HCT116 (cell line): ENCODE data around the gene FAM240B. TPM values are rescaled to one million over a fixed set of nuclear protein-coding genes. Genes with fewer than 3 reads are reported as not detected.

ENCODE experiments used
- ATAC-seq: fragments of 200-7000 bp; cut with Tn5 transposase; 2 replicates; pipeline ENCODE4 v1.9.1; 2020; ENCODE audit warnings: mild to moderate bottlenecking, moderate library complexity
- BruUV-seq: library from RNA; stranded (reverse); fragments of 400-500 nt; replicated peaks from 2 replicates; lab custom pipeline; 2021; lab: Mats Ljungman, UMichigan
- CTCF ChIA-PET: fragments of 300-600 bp; sonication (Branson Sonifier 250); formaldehyde crosslinking; loops from one replicate; lab custom pipeline; 2021; ENCODE audit warnings: antibody characterized with exemption; lab: Charles Lee
- POLR2A ChIA-PET: fragments of 300-600, 350-600 bp; sonication (Branson Sonifier 250); formaldehyde crosslinking; loops from one replicate; lab custom pipeline; 2021; ENCODE audit warnings: antibody characterized with exemption; lab: Charles Lee
- RAD21 ChIA-PET, 2 experiments: fragments of 300-600 bp; sonication (Branson Sonifier 250); formaldehyde crosslinking; loops; one replicate each; lab custom pipeline; 2023; ENCODE audit warnings: low total read pairs in 2 of 2; ENCODE audit not compliant: uncharacterized antibody in 2 of 2, unreplicated experiment in 2 of 2, low non-redundant PET in 1 of 2; lab: Charles Lee
- DNase-seq: peaks from one replicate; pipeline ENCODE4 v3.0.0-alpha.2; 2010; ENCODE audit warnings: low read depth, low spot score
- H2AFZ ChIP-seq: fragments of 200-600 bp; shearing (Covaris generic), sonication (generic); 2 replicates; pipeline ENCODE4 v1.6.1; 2017; ENCODE audit warnings: low read depth, mixed run types, mixed read lengths, antibody characterized with exemption, low read length; ENCODE audit not compliant: poor library complexity, severe bottlenecking
- H3K27ac ChIP-seq: 2 replicates; pipeline ENCODE4 v1.5.1; 2012; ENCODE audit warnings: low read depth, low read length
- H3K27me3 ChIP-seq: fragments of 200-600 bp; sonication (generic); 2 replicates; pipeline ENCODE4 v1.6.1; 2016; ENCODE audit warnings: mixed run types, low read length, mixed read lengths; ENCODE audit not compliant: insufficient read depth
- H3K36me3 ChIP-seq, 2 experiments: fragments of 200-500 bp in 1 of 2; fragments of 200-600 bp in 1 of 2; sonication (Bioruptor generic) in 1 of 2; sonication (generic) in 1 of 2; 2 replicates each; pipeline versions ENCODE4 v1.5.1 to v1.6.1; 2014 to 2016; ENCODE audit warnings: low read length in 2 of 2, inconsistent platforms in 1 of 2, mixed read lengths in 1 of 2, mixed run types in 1 of 2; ENCODE audit not compliant: insufficient read depth in 2 of 2, control insufficient read depth in 1 of 2
- H3K4me1 ChIP-seq, 2 experiments: fragments of 200-600 bp in 1 of 2; sonication (generic) in 1 of 2; 2 replicates each; pipeline versions ENCODE4 v1.5.1 to v1.6.1; 2012 to 2017; ENCODE audit warnings: low read length in 2 of 2, inconsistent platforms in 1 of 2, mild to moderate bottlenecking in 1 of 2, mixed read lengths in 1 of 2, mixed run types in 1 of 2, moderate library complexity in 1 of 2; ENCODE audit not compliant: insufficient read depth in 2 of 2, control insufficient read depth in 1 of 2
- H3K4me2 ChIP-seq: fragments of 200-600 bp; sonication (generic); 2 replicates; pipeline ENCODE4 v1.6.1; 2017; ENCODE audit warnings: mixed run types, low read length, mixed read lengths
- H3K4me3 ChIP-seq, 2 experiments: fragments of 200-600 bp in 1 of 2; sonication (generic) in 1 of 2; replicated peaks in 1 of 2; 2 replicates each; pipeline ENCODE4 v1.5.1; 2011 to 2016; ENCODE audit warnings: low read length in 2 of 2, control low read depth in 1 of 2, low read depth in 1 of 2, mild to moderate bottlenecking in 1 of 2, mixed read lengths in 1 of 2, mixed run types in 1 of 2
- H3K79me2 ChIP-seq: fragments of 200-600 bp; sonication (generic); 2 replicates; pipeline ENCODE4 v1.6.1; 2017; ENCODE audit warnings: mild to moderate bottlenecking, mixed run types, low read length, moderate library complexity, mixed read lengths; ENCODE audit not compliant: insufficient read depth
- H3K9ac ChIP-seq: fragments of 200-600 bp; sonication (generic); 2 replicates; pipeline ENCODE4 v1.6.1; 2016; ENCODE audit warnings: low read length, mixed read lengths
- H3K9me2 ChIP-seq: fragments of 200-600 bp; sonication (generic), shearing (Covaris generic); 2 replicates; pipeline ENCODE4 v1.6.1; 2017; ENCODE audit warnings: mixed run types, mild to moderate bottlenecking, moderate library complexity; ENCODE audit not compliant: insufficient read depth
- H3K9me3 ChIP-seq, 2 experiments: fragments of 200-500 bp in 1 of 2; fragments of 200-600 bp in 1 of 2; sonication (Bioruptor generic) in 1 of 2; sonication (generic) in 1 of 2; 2 replicates each; pipeline ENCODE4 v1.6.1; 2014 to 2017; ENCODE audit warnings: low read length in 2 of 2, mixed read lengths in 2 of 2, inconsistent platforms in 1 of 2, low read depth in 1 of 2, mild to moderate bottlenecking in 1 of 2, mixed run types in 1 of 2, moderate library complexity in 1 of 2; ENCODE audit not compliant: control insufficient read depth in 1 of 2, insufficient read depth in 1 of 2
- H4K20me1 ChIP-seq: fragments of 200-600 bp; sonication (generic), shearing (Covaris generic); 2 replicates; pipeline ENCODE4 v1.6.1; 2017; ENCODE audit warnings: mixed run types, mild to moderate bottlenecking, moderate library complexity; ENCODE audit not compliant: insufficient read depth
- CBX3 ChIP-seq: IDR thresholded peaks from 2 replicates; pipeline ENCODE4 v1.6.1; 2012; ENCODE audit warnings: low read depth
- CEBPB ChIP-seq: IDR thresholded peaks from 2 replicates; pipeline ENCODE4 v1.6.1; 2012; ENCODE audit warnings: low read depth
- EGR1 ChIP-seq: IDR thresholded peaks from 2 replicates; pipeline ENCODE4 v1.6.1; 2012; ENCODE audit warnings: low read depth
- ELF1 ChIP-seq: IDR thresholded peaks from 2 replicates; pipeline ENCODE4 v1.6.1; 2012; ENCODE audit warnings: low read depth, borderline replicate concordance
- EZH2 ChIP-seq: fragments of 200-600 bp; sonication (generic); IDR thresholded peaks from 2 replicates; pipeline ENCODE4 v1.6.1; 2017; ENCODE audit warnings: antibody characterized with exemption, mixed run types
- SP1 ChIP-seq: IDR thresholded peaks from 2 replicates; pipeline ENCODE4 v1.6.1; 2012; ENCODE audit warnings: low read depth
- SRF ChIP-seq: IDR thresholded peaks from 2 replicates; pipeline ENCODE4 v1.6.1; 2012; ENCODE audit warnings: low read depth
- TCF7L2 ChIP-seq: IDR thresholded peaks from 2 replicates; pipeline ENCODE4 v1.7.0; 2011; ENCODE audit warnings: borderline replicate concordance, inconsistent platforms; ENCODE audit not compliant: insufficient read depth, insufficient read length; ENCODE audit errors: extremely low read depth
- YY1 ChIP-seq: IDR thresholded peaks from 2 replicates; pipeline ENCODE4 v1.6.1; 2011; ENCODE audit warnings: low read length, low read depth, moderate library complexity, mild to moderate bottlenecking; ENCODE audit not compliant: insufficient replicate concordance; ENCODE audit errors: extremely low read depth
- intact Hi-C: fragments of 100-400 bp; cut with micrococcal nuclease; formaldehyde crosslinking; loops from 2 replicates; pipeline ENCODE4 v1.10.0; 2022
- total RNA-seq: library from RNA; stranded (reverse); gene quantifications from one replicate; pipeline ENCODE4 v1.2.1, GENCODE V29; 2021; ENCODE audit not compliant: unreplicated experiment
- TF ChIP-seq, protein P1 (sequence below): IDR thresholded peaks from 2 replicates; pipeline ENCODE4 v1.6.1; 2012
- TF ChIP-seq, protein P2 (sequence below): IDR thresholded peaks from 2 replicates; pipeline ENCODE4 v1.6.1; 2011; ENCODE audit warnings: mild to moderate bottlenecking, low read length, moderate library complexity; ENCODE audit not compliant: insufficient replicate concordance; ENCODE audit errors: extremely low read depth
- TF ChIP-seq, protein P3 (sequence below): IDR thresholded peaks from 2 replicates; pipeline ENCODE4 v1.6.1; 2012; ENCODE audit warnings: low read depth
- TF ChIP-seq, protein P4 (sequence below): IDR thresholded peaks from 2 replicates; pipeline ENCODE4 v1.6.1; 2012

FAM240B gene
- total RNA-seq, 1 experiment from 2014 or later = not detected

DNA sequence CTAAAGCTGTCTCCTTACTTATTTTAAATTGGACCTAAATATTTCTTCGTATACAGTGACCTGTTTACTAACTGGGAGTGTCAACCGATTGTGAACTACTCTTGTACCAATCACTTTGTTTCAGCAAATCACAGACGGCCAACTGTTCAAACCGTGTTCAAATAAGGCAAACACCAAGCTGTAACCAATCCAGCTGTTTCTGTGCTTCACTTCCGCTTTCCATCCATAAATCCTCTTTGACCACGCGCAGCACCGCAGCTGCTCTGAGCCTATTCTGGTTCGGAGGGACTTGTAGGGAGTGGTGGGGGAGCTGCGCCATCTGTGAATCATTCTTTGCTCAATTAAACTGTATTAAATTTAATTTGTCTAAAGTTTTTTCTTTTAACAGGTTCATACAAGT is 4.8 kb upstream of the FAM240B start:
- ATAC-seq = no peak
- POLR2A ChIA-PET = no interaction called here

DNA sequence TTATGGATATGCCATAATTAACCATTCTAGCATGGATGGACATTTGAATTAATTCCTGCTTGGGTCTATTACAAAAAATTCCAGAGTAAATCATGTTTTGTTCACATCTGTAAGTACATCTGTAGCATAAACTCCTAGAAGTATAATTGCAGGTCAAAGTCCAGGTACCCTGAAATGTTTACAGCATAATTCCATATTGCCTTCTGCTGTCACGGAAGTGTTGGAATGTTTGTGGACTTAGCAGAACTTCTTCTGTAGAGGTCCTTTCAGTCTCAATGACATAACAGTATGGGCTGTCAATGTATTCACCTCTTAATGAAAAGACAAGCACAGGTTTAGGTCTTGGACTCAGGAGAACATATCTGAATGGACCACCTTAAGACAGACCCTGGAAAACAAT is 1.8 kb downstream of the FAM240B start:
- BruUV-seq = no TSS peak
- no peaks in the 10 kb centered on the region for H4K20me1 ChIP-seq
- no peak for TF ChIP-seq EGR1
- TF ChIP-seq, protein P1, sequence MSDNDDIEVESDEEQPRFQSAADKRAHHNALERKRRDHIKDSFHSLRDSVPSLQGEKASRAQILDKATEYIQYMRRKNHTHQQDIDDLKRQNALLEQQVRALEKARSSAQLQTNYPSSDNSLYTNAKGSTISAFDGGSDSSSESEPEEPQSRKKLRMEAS = no peak
- TF ChIP-seq SRF = no peak
- no peak for TF ChIP-seq CBX3
- no peak for TF ChIP-seq TCF7L2
- no peak for TF ChIP-seq YY1
- TF ChIP-seq, protein P2, sequence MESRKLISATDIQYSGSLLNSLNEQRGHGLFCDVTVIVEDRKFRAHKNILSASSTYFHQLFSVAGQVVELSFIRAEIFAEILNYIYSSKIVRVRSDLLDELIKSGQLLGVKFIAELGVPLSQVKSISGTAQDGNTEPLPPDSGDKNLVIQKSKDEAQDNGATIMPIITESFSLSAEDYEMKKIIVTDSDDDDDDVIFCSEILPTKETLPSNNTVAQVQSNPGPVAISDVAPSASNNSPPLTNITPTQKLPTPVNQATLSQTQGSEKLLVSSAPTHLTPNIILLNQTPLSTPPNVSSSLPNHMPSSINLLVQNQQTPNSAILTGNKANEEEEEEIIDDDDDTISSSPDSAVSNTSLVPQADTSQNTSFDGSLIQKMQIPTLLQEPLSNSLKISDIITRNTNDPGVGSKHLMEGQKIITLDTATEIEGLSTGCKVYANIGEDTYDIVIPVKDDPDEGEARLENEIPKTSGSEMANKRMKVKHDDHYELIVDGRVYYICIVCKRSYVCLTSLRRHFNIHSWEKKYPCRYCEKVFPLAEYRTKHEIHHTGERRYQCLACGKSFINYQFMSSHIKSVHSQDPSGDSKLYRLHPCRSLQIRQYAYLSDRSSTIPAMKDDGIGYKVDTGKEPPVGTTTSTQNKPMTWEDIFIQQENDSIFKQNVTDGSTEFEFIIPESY = no peak
- TF ChIP-seq, protein P3, sequence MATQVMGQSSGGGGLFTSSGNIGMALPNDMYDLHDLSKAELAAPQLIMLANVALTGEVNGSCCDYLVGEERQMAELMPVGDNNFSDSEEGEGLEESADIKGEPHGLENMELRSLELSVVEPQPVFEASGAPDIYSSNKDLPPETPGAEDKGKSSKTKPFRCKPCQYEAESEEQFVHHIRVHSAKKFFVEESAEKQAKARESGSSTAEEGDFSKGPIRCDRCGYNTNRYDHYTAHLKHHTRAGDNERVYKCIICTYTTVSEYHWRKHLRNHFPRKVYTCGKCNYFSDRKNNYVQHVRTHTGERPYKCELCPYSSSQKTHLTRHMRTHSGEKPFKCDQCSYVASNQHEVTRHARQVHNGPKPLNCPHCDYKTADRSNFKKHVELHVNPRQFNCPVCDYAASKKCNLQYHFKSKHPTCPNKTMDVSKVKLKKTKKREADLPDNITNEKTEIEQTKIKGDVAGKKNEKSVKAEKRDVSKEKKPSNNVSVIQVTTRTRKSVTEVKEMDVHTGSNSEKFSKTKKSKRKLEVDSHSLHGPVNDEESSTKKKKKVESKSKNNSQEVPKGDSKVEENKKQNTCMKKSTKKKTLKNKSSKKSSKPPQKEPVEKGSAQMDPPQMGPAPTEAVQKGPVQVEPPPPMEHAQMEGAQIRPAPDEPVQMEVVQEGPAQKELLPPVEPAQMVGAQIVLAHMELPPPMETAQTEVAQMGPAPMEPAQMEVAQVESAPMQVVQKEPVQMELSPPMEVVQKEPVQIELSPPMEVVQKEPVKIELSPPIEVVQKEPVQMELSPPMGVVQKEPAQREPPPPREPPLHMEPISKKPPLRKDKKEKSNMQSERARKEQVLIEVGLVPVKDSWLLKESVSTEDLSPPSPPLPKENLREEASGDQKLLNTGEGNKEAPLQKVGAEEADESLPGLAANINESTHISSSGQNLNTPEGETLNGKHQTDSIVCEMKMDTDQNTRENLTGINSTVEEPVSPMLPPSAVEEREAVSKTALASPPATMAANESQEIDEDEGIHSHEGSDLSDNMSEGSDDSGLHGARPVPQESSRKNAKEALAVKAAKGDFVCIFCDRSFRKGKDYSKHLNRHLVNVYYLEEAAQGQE = no peak
- no peak for TF ChIP-seq EZH2
- TF ChIP-seq SP1 = no peak
- TF ChIP-seq, protein P4, sequence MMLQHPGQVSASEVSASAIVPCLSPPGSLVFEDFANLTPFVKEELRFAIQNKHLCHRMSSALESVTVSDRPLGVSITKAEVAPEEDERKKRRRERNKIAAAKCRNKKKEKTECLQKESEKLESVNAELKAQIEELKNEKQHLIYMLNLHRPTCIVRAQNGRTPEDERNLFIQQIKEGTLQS = no peak
- TF ChIP-seq ELF1 = no peak
- TF ChIP-seq CEBPB = no peak

More for the DNA sequence above, 4.8 kb upstream of the FAM240B start:
- no peaks in the 10 kb centered on the region for H3K9me3 ChIP-seq
- no peak overlapping the region for H3K27ac ChIP-seq
- H3K27me3 ChIP-seq = no peaks in the 10 kb centered on the region
- no peak overlapping the region for H3K9ac ChIP-seq
- H3K36me3 ChIP-seq = no peaks in the 10 kb centered on the region
- H3K4me2 ChIP-seq = no peak overlapping the region
- ChIA-PET RAD21 (no interaction called here), CTCF (no interaction called here)
- DNase-seq = no peak
- no peaks in the 10 kb centered on the region for H3K79me2 ChIP-seq
- no peaks in the 10 kb centered on the region for H3K4me1 ChIP-seq
- no peak for TF ChIP-seq EGR1
- TF ChIP-seq, protein P1 = no peak
- TF ChIP-seq, all 23 proteins: peak for 0
- Histone ChIP-seq H3K9me2 (no peaks in the 10 kb centered on the region), H4K20me1 (no peaks in the 10 kb centered on the region), H2AFZ (no peak overlapping the region), H3K4me3 (no peak overlapping the region)
- intact Hi-C loops = no loop called here
- no TSS peak for BruUV-seq

More for the DNA sequence above, 1.8 kb downstream of the FAM240B start:
- ATAC-seq (no peak), DNase-seq (no peak)
- intact Hi-C loops = no loop called here
- POLR2A ChIA-PET = no interaction called here
- Histone ChIP-seq H3K9me3 (no peaks in the 10 kb centered on the region), H3K9ac (no peak overlapping the region), H3K4me3 (no peak overlapping the region), H2AFZ (no peak overlapping the region), H3K27me3 (no peaks in the 10 kb centered on the region), H3K36me3 (no peaks in the 10 kb centered on the region), H3K4me2 (no peak overlapping the region), H3K79me2 (no peaks in the 10 kb centered on the region), H3K27ac (no peak overlapping the region), H3K4me1 (no peaks in the 10 kb centered on the region), H3K9me2 (no peaks in the 10 kb centered on the region; the same call in 1 of the 2 replicates)
- CTCF ChIA-PET = no interaction called here
- RAD21 ChIA-PET = no interaction called here
